Endothelial cell (in vitro differentiated cells): Measurements from ENCODE around the gene NPPC. TPM values are rescaled to one million over a fixed set of nuclear protein-coding genes. Genes with fewer than 3 reads are reported as not detected.
A peak's percentile ranks its signal among the peaks of the same experiment; 100 is the strongest.

Experiments
- DNase-seq: peaks from one replicate; pipeline ENCODE4 v3.0.0; 2021; ENCODE audit warnings: low spot score
- H3K27ac Mint-ChIP-seq: one replicate; pipeline ENCODE4 v1.8.0; 2021; ENCODE audit warnings: mixed read lengths, inconsistent platforms; ENCODE audit not compliant: unreplicated experiment
- H3K27me3 Mint-ChIP-seq: one replicate; pipeline ENCODE4 v1.8.0; 2021; ENCODE audit warnings: mild to moderate bottlenecking, moderate library complexity, mixed read lengths, inconsistent platforms; ENCODE audit not compliant: unreplicated experiment
- H3K36me3 Mint-ChIP-seq: one replicate; pipeline ENCODE4 v1.8.0; 2021; ENCODE audit warnings: mild to moderate bottlenecking, low read depth, mixed read lengths, inconsistent platforms; ENCODE audit not compliant: unreplicated experiment
- H3K4me1 Mint-ChIP-seq: one replicate; pipeline ENCODE4 v1.8.0; 2021; ENCODE audit warnings: mild to moderate bottlenecking, mixed read lengths, inconsistent platforms; ENCODE audit not compliant: unreplicated experiment
- H3K4me3 Mint-ChIP-seq: one replicate; pipeline ENCODE4 v1.8.0; 2021; ENCODE audit warnings: mild to moderate bottlenecking, mixed read lengths, inconsistent platforms; ENCODE audit not compliant: unreplicated experiment
- H3K9me3 Mint-ChIP-seq: one replicate; pipeline ENCODE4 v1.8.0; 2021; ENCODE audit warnings: mixed read lengths, inconsistent platforms; ENCODE audit not compliant: unreplicated experiment
- total RNA-seq: library from RNA; stranded (reverse); fragmentation: NEBNext Ultra II Directional; extraction: Animal tissue kit (Norgen Biotek cat#: 25700); gene quantifications from one replicate; pipeline ENCODE4 v1.2.1, GENCODE V29; 2021; ENCODE audit not compliant: unreplicated experiment
- TF ChIP-seq, protein P1 (sequence below): fragments of 200-600 bp; sonication (generic); IDR thresholded peaks from one replicate; pipeline ENCODE4 v1.5.0; 2021; ENCODE audit warnings: antibody characterized with exemption; ENCODE audit not compliant: unreplicated experiment

The NPPC gene
- total RNA-seq, 1 donor from 2014 or later: 11.4 TPM

DNA sequence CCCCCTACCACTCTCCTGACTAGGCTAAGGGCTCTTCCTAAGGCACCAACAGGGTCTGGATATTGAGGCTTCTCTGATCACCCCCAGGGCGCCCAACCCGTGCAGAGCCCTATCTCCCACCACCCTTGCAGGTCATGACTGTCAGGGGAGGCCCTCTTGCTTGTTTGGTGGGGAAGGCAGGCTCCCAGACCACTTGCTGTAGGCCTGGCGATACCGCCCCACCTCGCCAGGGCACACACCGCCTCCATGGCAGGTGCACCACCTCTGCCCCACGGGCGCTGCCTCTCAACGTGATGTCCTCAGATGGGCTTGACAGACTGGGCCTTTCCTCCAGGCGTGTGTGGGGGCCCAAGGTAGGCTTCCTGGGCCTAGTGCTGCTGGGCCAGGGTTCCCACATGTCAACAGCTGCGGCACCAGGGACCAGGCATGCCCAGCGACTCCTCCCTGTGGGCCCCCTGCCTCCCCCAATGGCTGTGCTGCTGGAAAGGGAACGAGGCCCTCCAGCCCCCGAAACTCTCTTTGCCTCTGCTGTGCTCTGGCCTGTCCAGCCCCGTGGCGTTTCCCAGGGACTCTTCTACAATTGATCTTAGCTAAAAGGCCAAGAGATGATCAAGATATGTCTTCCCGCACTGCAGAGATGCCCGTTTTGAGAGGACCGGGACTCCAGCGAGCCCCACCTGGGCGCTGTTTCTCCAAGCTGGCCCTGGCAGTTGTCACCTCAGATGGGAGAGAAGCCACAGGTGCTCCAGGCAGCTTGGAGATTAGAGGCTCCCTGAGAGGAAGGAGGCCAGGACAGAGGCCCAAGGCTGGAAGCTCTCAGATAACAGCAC is 7.5 kb downstream of the NPPC start:
- Mint-ChIP-seq H3K4me3 (no peak overlapping the region), H3K9me3 (no peaks in the 10 kb centered on the region), H3K27ac (peak overlapping the region; percentile 36), H3K27me3 (peaks cover 4% of the 10 kb centered on the region), H3K36me3 (peaks cover 2% of the 10 kb centered on the region), H3K4me1 (peaks cover 20% of the 10 kb centered on the region)
- DNase-seq: no peak
- TF ChIP-seq, protein P1, sequence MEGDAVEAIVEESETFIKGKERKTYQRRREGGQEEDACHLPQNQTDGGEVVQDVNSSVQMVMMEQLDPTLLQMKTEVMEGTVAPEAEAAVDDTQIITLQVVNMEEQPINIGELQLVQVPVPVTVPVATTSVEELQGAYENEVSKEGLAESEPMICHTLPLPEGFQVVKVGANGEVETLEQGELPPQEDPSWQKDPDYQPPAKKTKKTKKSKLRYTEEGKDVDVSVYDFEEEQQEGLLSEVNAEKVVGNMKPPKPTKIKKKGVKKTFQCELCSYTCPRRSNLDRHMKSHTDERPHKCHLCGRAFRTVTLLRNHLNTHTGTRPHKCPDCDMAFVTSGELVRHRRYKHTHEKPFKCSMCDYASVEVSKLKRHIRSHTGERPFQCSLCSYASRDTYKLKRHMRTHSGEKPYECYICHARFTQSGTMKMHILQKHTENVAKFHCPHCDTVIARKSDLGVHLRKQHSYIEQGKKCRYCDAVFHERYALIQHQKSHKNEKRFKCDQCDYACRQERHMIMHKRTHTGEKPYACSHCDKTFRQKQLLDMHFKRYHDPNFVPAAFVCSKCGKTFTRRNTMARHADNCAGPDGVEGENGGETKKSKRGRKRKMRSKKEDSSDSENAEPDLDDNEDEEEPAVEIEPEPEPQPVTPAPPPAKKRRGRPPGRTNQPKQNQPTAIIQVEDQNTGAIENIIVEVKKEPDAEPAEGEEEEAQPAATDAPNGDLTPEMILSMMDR: no peak

DNA sequence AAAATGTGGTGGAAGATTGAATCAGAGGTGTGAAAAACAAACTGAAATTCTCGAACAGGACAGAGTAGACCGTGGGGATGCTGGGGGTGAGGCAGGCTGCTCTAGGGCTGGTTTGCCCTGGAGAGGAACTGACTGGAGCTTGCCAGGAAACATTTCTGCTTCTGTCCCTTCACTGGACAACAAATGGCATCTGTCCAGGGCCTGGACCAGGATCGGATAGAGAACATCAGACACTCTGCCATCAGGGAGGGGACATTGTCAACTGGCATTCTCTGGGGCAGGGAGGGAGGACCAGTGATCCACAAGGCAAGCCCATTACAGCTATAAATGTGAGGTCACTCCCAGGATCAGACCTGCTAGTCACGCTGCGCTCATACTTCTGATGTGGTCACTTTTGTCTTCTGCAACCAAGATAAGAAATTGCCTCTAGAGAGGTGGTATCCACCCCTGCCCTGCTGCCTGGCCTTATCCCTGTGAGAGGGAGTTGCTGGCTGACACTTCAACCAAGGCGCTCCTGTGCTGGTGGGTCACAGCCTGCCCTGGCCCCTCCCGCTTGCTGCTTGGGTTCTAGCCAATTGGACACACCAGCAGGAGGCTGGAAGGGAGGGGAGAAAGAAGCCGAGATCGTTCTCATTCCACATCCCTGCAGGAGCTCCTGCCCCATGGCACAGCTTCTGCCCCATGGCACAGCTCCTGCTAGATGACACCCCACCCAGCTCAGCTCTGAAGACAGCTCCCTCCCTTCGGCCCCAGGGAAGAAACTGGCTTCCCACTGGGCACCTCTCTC is 8.7 kb downstream of the NPPC start:
- Mint-ChIP-seq H3K27me3 (peaks cover 4% of the 10 kb centered on the region), H3K36me3 (no peaks in the 10 kb centered on the region), H3K9me3 (no peaks in the 10 kb centered on the region), H3K4me3 (no peak overlapping the region), H3K4me1 (peaks cover 20% of the 10 kb centered on the region), H3K27ac (no peak overlapping the region)
- TF ChIP-seq, protein P1: no peak
- DNase-seq: no peak

DNA sequence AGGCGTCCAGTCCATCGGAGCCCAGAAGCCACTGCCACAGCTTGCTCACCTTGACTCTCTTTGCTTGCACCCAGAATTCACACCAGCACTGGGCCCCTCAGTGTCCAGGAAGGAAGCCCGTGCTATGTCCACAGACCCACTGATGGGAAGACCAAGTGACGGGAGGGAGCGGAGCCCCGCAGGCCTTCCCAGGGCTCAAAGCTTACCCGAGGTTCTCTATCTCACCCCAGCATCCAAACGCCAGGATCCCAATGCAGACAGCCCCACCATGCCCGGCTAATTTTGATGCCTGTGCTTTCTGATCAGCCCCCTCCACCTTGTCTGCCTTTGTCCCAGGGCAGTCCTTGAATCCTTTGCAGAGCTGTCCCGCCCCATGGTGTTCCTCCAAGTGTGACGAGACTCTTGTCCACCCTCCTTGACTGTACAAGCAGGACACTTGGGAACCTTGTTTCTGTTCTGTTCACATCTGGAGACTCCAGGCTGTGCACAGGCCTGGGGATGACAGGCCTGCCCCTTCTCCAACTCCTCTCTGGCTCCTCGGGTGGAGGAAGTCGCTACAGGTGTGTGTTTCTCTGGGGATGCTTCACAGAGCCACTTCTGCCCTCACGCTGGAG is 12.0 kb downstream of the NPPC start:
- no peak overlapping the region for H3K4me3 Mint-ChIP-seq
- TF ChIP-seq, protein P1: no peak
- H3K4me1 Mint-ChIP-seq: peaks cover 16% of the 10 kb centered on the region
- peaks cover 5% of the 10 kb centered on the region for H3K27me3 Mint-ChIP-seq
- H3K27ac Mint-ChIP-seq: no peak overlapping the region
- no peaks in the 10 kb centered on the region for H3K9me3 Mint-ChIP-seq
- DNase-seq: no peak
- H3K36me3 Mint-ChIP-seq: no peaks in the 10 kb centered on the region

- peaks cover 10% of the 10 kb centered on the region for H3K27me3 Mint-ChIP-seq
- H3K4me1 Mint-ChIP-seq: peaks cover 4% of the 10 kb centered on the region
- no peaks in the 10 kb centered on the region for H3K9me3 Mint-ChIP-seq
- no peak overlapping the region for H3K27ac Mint-ChIP-seq
- DNase-seq: no peak
- H3K36me3 Mint-ChIP-seq: peaks cover 4% of the 10 kb centered on the region
- H3K4me3 Mint-ChIP-seq: no peak overlapping the region
- TF ChIP-seq, protein P1: no peak
Measured at GRCh38 chr2:231911381-231911780, 14.8 kb downstream of the NPPC start.
